NB4 (cell line): Measurements from ENCODE around the gene RAI1.

Experiments
- CTCF ChIP-seq: IDR thresholded peaks from one replicate; pipeline ENCODE4 v1.5.1; 2012; ENCODE audit warnings: low read depth, low read length
- POLR2A ChIP-seq: IDR thresholded peaks from 2 replicates; pipeline ENCODE4 v1.6.1; 2011; ENCODE audit warnings: mild to moderate bottlenecking; ENCODE audit not compliant: insufficient read length; ENCODE audit errors: extremely low read depth
- TF ChIP-seq, protein P1 (sequence below): IDR thresholded peaks from 2 replicates; pipeline ENCODE4 v1.6.1; 2011; ENCODE audit warnings: low read depth, low read length

DNA sequence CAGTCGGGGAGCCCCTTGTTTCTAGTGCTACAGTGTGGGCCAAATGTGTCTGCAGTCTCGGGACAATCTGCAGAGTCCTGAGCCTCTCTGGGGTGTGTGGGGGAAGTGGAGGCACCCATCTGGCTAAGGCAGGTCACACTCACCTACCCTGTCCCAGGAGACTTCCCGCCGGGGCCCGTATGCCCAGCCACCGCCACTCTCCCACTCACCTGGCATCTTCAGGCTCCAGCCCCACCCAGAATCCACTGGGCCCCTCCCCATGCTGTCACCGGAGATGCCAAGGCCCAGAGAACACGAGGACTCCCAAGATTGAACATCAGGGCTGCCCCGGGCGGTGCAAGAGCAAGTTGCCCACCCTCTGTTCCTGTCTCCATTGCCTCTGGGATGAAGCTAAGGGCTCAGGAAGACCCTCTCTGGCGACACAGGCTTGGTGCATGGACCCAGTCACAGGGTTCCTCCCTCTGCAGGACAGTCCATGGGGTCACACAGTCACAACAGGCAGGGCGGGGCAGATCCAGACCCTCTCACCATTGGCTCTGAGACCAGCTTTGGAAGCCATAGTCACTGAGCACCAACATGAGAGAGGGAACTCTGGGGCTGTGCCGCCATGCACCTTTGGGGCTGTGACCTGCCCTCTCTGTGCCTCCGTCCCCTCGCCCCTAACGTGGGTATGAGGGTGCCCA is 117.5 kb downstream of the RAI1 start:
- TF ChIP-seq CTCF (no peak), POLR2A (no peak)
- TF ChIP-seq, protein P1, sequence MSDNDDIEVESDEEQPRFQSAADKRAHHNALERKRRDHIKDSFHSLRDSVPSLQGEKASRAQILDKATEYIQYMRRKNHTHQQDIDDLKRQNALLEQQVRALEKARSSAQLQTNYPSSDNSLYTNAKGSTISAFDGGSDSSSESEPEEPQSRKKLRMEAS, result no peak
